ENCODE measurements around the gene DPF3. TPM values are rescaled to one million over a fixed set of nuclear protein-coding genes. Genes with fewer than 3 reads are reported as not detected.

The DPF3 gene
- total RNA-seq, 4 donors from 2014 or later, result under 0.01 to 2.7 (median 0.61) TPM; not detected in 1

- Histone ChIP-seq H3K4me1 (peaks cover 0 to 5% (median 0%) of the 10 kb centered on the region in 3 donors), H3K27ac (no peak overlapping the region), H3K9me3 (no peaks in the 10 kb centered on the region), H3K4me3 (no peak overlapping the region), H3K27me3 (no peaks in the 10 kb centered on the region), H3K36me3 (no peaks in the 10 kb centered on the region)
- intact Hi-C loops (cut with DNase I), result no loop called here
- no peak for DNase-seq
- WGBS, 2 donors, result 95 to 100% methylated on average over 1 of the region's 1 CpG
- TF ChIP-seq POLR2A (IDR thresholded peaks at IDR 0.05) (no peak), CTCF (IDR thresholded peaks at IDR 0.05) (no peak)
Measured at GRCh38 chr14:72574715-72575114, 319.2 kb downstream of the DPF3 start.

GRCh38 chr14:72573725-72574417, 320.0 kb downstream of the DPF3 start:
- no peak for DNase-seq

More at GRCh38 chr14:72573725-72574417, 320.0 kb downstream of the DPF3 start:
- TF ChIP-seq POLR2A (IDR thresholded peaks at IDR 0.05), result no peak
- no peak for TF ChIP-seq CTCF (IDR thresholded peaks at IDR 0.05)
- H3K27me3 ChIP-seq, result no peaks in the 10 kb centered on the region
- 34 to 35% methylated on average over 6 to 7 of the region's 9 CpGs for WGBS, 2 donors
- intact Hi-C loops (cut with DNase I), result no loop called here
- H3K4me1 ChIP-seq, result peaks cover 0 to 5% (median 0%) of the 10 kb centered on the region in 3 donors
- H3K9me3 ChIP-seq, result no peaks in the 10 kb centered on the region
- no peak overlapping the region for H3K4me3 ChIP-seq
- H3K36me3 ChIP-seq, result no peaks in the 10 kb centered on the region
- H3K27ac ChIP-seq, result no peak overlapping the region

Small RNA genes lying within 50 kb of the gene (small RNA-seq; reads per million reads assigned to genes)
- gene RF00019, result 0 reads per million in 4 donors

Other genes starting within 250 kb of the DPF3 start
- 10 to 100 TPM in 3 of 4 donors, 1 to 10 TPM in 1; 7.0 to 29.0 (median 14.0) TPM for gene DCAF4, start 32.4 kb upstream of the DPF3 start, total RNA-seq
- 10 to 100 TPM in 3 of 4 donors, 1 to 10 TPM in 1; 9.7 to 17.6 (median 14.0) TPM for gene ZFYVE1, start 133.0 kb upstream of the DPF3 start, total RNA-seq
- gene RBM25, start 164.4 kb upstream of the DPF3 start, total RNA-seq, result 10 to 100 TPM; 22.3 to 58.2 (median 34.2) TPM
- gene PSEN1, start 242.4 kb upstream of the DPF3 start, total RNA-seq, result 10 to 100 TPM; 34.6 to 49.8 (median 41.5) TPM

Data from esophagus squamous epithelium (tissue), 5 donors.